Mucosa of stomach (tissue), 1 donor: ENCODE data around the gene SSH2.

Experiments used
- H3K27me3 ChIP-seq: one replicate; pipeline ENCODE4 v1.7.0; 2013; ENCODE audit warnings: mild to moderate bottlenecking, low read length; ENCODE audit not compliant: control insufficient read depth, insufficient read depth
- H3K36me3 ChIP-seq: one replicate; pipeline ENCODE4 v1.7.0; 2013; ENCODE audit warnings: low read length; ENCODE audit not compliant: control insufficient read depth, insufficient read depth
- H3K4me1 ChIP-seq: one replicate; pipeline ENCODE4 v1.7.0; 2013; ENCODE audit warnings: mild to moderate bottlenecking, low read length; ENCODE audit not compliant: control insufficient read depth, insufficient read depth
- H3K4me3 ChIP-seq: one replicate; pipeline ENCODE4 v1.7.0; 2013; ENCODE audit warnings: low read length
- H3K9ac ChIP-seq: one replicate; pipeline ENCODE4 v1.7.0; 2013; ENCODE audit warnings: mild to moderate bottlenecking, low read length, moderate library complexity
- H3K9me3 ChIP-seq: one replicate; pipeline ENCODE4 v1.7.0; 2013; ENCODE audit warnings: mild to moderate bottlenecking, low read length, moderate library complexity; ENCODE audit not compliant: control insufficient read depth
- donor health status: Pancreatic carcinoma.

SSH2 gene

DNA sequence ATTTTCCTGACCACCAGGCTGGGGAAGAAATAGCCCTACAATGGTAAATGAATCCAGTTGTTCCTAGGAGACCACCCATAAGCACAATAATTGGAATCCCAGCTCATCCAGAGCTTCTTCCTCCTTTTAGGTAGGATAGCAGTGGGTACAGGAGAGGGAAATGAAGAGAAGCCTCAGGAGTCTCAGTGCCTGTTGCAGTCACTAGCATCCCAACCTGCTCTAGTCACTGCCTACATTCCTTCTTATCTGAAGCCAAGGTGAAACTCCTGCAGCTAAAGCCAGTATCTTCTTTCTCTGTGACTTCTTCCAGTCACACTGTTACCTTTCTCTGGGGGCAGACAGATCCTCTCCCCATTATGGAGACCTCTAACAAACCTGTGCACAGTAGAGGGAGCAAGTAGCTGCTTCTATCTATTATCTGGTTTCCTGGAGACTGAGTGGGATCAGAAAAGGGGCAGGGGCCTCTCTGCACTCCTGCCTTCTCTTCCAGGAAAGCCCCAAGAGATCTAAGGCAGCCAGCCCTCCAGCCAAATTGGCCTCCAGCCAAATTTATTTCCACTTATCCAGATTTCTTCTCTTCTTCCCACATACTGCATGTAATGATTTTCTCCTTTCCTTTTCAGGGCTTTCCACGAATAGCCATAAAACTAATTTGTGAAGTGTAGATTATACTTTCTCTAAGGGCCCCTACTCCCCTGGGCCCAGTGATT is 85.5 kb downstream of the SSH2 start:
- no peaks in the 10 kb centered on the region for H3K9me3 ChIP-seq
- peaks cover 3% of the 10 kb centered on the region for H3K4me1 ChIP-seq
- no peaks in the 10 kb centered on the region for H3K36me3 ChIP-seq
- H3K9ac ChIP-seq: no peak overlapping the region
- H3K27me3 ChIP-seq: no peaks in the 10 kb centered on the region
- no peak overlapping the region for H3K4me3 ChIP-seq

GRCh38 chr17:29840884-29841283 is 89.1 kb downstream of the SSH2 start:
- Histone ChIP-seq H3K9ac (no peak overlapping the region), H3K4me3 (no peak overlapping the region), H3K36me3 (no peaks in the 10 kb centered on the region), H3K4me1 (peaks cover 12% of the 10 kb centered on the region), H3K27me3 (no peaks in the 10 kb centered on the region), H3K9me3 (no peaks in the 10 kb centered on the region)

DNA sequence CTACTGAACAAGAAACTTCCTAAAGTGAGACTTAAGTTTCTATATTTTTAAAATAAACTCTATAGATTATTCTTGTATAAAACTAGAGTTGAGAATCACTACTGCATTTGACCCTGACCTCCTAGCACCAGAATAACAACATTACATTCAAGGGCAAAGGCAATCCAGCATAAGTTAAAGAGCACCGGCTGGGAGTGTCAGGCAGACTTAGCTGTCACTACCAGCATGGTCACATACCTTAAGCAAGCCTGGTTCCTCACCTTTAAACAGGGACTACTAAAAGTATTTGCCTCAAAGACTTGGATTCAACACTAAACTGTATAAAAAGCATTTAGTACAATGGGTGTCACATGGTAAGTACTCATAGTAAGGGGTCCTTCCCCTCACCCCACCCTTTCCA is 90.4 kb downstream of the SSH2 start:
- Histone ChIP-seq H3K27me3 (no peaks in the 10 kb centered on the region), H3K4me1 (peaks cover 12% of the 10 kb centered on the region), H3K4me3 (no peak overlapping the region), H3K9me3 (no peaks in the 10 kb centered on the region), H3K36me3 (no peaks in the 10 kb centered on the region), H3K9ac (no peak overlapping the region)

GRCh38 chr17:29838961-29839360 is 91.1 kb downstream of the SSH2 start:
- H3K4me3 ChIP-seq: no peak overlapping the region
- H3K9me3 ChIP-seq: no peaks in the 10 kb centered on the region
- H3K27me3 ChIP-seq: no peaks in the 10 kb centered on the region
- H3K9ac ChIP-seq: no peak overlapping the region
- no peaks in the 10 kb centered on the region for H3K36me3 ChIP-seq
- H3K4me1 ChIP-seq: peaks cover 12% of the 10 kb centered on the region

DNA sequence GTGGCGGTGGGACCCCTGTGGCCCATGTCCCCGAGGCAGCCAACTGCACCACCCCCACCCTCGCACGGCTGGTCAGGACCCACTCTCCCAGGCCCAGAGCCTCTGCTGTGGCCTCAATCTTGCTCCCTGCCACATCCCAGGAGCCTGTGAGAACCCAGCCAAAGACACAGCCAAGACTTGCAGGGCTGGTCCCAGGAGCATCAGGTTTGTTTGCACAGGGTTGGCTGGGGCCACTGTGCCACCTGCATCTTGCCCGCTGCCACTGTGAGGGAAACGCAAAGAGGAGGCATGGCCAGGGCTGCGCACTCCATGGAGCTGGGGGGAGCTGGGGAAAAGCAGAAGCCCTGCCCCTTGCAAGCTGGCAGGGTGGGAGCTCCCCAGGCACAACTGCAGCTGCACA is 92.5 kb downstream of the SSH2 start:
- peaks cover 12% of the 10 kb centered on the region for H3K4me1 ChIP-seq
- no peaks in the 10 kb centered on the region for H3K27me3 ChIP-seq
- H3K9ac ChIP-seq: no peak overlapping the region
- H3K4me3 ChIP-seq: no peak overlapping the region
- no peaks in the 10 kb centered on the region for H3K36me3 ChIP-seq
- no peaks in the 10 kb centered on the region for H3K9me3 ChIP-seq

DNA sequence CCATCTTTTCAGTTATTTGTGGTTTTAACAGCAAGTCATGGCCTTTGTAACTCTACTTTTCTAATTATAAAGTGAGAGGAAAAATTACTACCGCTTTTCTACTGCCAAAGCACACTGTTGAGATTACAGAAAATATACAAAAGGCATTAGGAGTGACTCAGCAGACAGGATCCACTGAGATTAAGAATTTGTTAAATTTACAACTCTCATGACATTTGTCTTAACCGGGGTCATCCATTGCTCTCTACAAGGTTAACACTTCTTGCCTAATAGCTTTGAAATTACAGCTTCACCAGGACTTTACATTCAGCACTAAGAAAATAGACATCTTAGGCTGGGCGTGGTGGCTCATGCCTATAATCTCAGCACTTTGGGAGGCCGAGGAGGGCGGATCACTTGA is 93.4 kb downstream of the SSH2 start:
- Histone ChIP-seq H3K36me3 (no peaks in the 10 kb centered on the region), H3K9me3 (no peaks in the 10 kb centered on the region), H3K4me1 (peaks cover 12% of the 10 kb centered on the region), H3K27me3 (no peaks in the 10 kb centered on the region), H3K9ac (no peak overlapping the region), H3K4me3 (no peak overlapping the region)

- Histone ChIP-seq H3K4me1 (peaks cover 12% of the 10 kb centered on the region), H3K27me3 (no peaks in the 10 kb centered on the region), H3K4me3 (no peak overlapping the region), H3K36me3 (no peaks in the 10 kb centered on the region), H3K9ac (no peak overlapping the region), H3K9me3 (no peaks in the 10 kb centered on the region)
These were observed 94.3 kb downstream of the SSH2 start for GRCh38 chr17:29835435-29836351.

DNA sequence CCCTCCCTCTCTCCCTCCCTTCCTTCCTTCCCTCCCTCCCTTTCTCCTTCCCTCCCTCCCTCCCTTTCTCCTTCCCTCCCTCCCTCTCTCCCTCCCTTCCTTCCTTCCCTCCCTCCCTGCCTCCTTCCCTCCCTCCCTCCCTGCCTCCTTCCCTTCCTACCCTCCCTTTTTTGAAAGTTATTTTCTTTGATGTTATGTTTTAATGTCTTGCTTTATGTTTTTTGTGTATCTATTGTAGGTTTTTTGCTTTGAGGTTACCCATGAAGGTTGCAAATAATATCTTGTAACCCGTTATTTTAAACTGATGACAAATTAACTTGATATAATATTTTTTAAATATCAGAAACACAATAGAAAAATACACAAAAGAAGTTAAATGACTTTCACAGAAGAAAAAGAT is 96.2 kb downstream of the SSH2 start:
- Histone ChIP-seq H3K4me1 (peaks cover 12% of the 10 kb centered on the region), H3K9ac (no peak overlapping the region), H3K36me3 (no peaks in the 10 kb centered on the region), H3K4me3 (no peak overlapping the region), H3K27me3 (no peaks in the 10 kb centered on the region), H3K9me3 (no peaks in the 10 kb centered on the region)

DNA sequence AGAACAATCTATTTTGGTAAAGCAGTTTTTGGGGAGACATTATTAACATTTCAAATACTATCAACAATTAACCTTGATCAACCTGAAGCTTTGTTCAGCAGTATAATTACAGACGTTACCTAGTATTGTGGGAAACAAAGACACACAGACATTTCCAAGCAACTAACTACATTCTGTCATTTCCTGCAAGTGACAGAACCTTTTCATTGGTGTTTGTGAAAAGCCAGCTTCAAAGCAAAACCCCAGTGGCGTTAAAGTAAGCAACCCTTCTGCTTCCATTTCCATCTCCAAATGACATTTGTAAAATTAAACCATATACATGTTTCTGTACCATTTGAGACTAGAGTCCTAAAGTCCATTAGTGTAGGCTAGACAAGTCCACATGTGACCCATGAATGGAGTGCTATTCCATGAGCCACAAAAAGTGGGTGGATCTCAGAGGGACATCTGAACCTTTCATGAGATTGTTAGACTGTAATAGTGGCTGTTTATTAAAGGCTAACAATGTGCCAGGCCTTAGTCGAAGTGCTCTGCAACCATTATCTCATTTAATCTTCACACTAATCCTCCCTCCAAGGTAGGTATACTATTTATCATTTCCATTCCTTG is 101.2 kb downstream of the SSH2 start:
- H3K4me1 ChIP-seq: peaks cover 16% of the 10 kb centered on the region
- no peaks in the 10 kb centered on the region for H3K27me3 ChIP-seq
- no peaks in the 10 kb centered on the region for H3K9me3 ChIP-seq
- no peak overlapping the region for H3K9ac ChIP-seq
- no peak overlapping the region for H3K4me3 ChIP-seq
- no peaks in the 10 kb centered on the region for H3K36me3 ChIP-seq

DNA sequence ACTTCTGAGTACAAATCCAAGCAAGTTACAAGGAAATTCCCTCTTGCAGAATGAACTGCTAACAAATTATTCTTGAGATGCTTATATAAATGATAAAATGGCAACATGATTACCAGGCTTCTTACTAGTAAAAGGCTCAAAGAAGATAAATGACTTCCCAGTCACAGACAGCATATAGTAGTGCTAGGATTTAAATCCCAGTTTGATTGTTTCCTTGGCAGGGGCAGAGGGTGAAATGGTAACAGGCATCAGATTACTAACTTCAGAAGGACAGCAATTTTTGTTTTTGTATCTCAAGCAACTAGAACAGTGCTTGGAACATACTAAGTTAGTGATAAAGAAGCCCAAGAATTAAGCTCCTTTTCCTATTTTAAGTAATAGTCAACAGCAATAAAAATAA is 102.8 kb downstream of the SSH2 start:
- no peak overlapping the region for H3K9ac ChIP-seq
- no peaks in the 10 kb centered on the region for H3K9me3 ChIP-seq
- peaks cover 16% of the 10 kb centered on the region for H3K4me1 ChIP-seq

GRCh38 chr17:29826114-29826692 is 103.8 kb downstream of the SSH2 start:
- Histone ChIP-seq H3K4me3 (no peak overlapping the region), H3K9me3 (no peaks in the 10 kb centered on the region), H3K4me1 (peaks cover 16% of the 10 kb centered on the region), H3K27me3 (no peaks in the 10 kb centered on the region), H3K36me3 (no peaks in the 10 kb centered on the region), H3K9ac (no peak overlapping the region)

More for the DNA sequence above, 102.8 kb downstream of the SSH2 start:
- Histone ChIP-seq H3K36me3 (no peaks in the 10 kb centered on the region), H3K4me3 (no peak overlapping the region), H3K27me3 (no peaks in the 10 kb centered on the region)

GRCh38 chr17:29825604-29826003 is 104.4 kb downstream of the SSH2 start:
- Histone ChIP-seq H3K4me3 (no peak overlapping the region), H3K4me1 (peaks cover 16% of the 10 kb centered on the region), H3K9ac (no peak overlapping the region), H3K9me3 (no peaks in the 10 kb centered on the region), H3K36me3 (no peaks in the 10 kb centered on the region), H3K27me3 (no peaks in the 10 kb centered on the region)
